ENCODE data around the gene SLAMF8.

SLAMF8 gene

DNA sequence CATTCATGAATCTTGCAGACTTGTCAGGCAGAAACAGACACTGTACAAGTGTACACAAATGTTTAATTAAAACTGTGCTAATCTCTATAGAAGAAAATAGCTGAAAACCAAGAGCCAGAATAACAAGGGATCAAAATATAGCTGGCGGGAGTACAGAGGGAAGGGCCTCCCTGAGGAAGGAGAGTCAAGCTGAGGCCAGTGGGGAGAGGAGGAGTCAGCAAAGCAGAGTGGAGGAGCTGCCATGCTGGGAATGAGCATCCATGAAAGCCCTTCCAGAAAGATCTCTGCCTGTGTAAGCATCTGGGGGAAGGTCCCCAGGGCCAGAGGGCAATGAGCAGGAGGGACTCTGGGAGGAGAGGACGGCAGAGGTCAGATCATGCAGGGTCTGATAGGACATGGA is 15.1 kb downstream of the SLAMF8 start:
- TF ChIP-seq, protein P1, sequence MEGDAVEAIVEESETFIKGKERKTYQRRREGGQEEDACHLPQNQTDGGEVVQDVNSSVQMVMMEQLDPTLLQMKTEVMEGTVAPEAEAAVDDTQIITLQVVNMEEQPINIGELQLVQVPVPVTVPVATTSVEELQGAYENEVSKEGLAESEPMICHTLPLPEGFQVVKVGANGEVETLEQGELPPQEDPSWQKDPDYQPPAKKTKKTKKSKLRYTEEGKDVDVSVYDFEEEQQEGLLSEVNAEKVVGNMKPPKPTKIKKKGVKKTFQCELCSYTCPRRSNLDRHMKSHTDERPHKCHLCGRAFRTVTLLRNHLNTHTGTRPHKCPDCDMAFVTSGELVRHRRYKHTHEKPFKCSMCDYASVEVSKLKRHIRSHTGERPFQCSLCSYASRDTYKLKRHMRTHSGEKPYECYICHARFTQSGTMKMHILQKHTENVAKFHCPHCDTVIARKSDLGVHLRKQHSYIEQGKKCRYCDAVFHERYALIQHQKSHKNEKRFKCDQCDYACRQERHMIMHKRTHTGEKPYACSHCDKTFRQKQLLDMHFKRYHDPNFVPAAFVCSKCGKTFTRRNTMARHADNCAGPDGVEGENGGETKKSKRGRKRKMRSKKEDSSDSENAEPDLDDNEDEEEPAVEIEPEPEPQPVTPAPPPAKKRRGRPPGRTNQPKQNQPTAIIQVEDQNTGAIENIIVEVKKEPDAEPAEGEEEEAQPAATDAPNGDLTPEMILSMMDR (IDR thresholded peaks at IDR 0.05; ENCODE audit: borderline replicate concordance, control extremely low read depth, extremely low read depth, insufficient read depth, missing control alignments), result no peak
- no peak for DNase-seq (ENCODE audit: low spot score)
- in situ Hi-C loops (cut with MboI; ENCODE audit: low sequenced_read_pairs, unreplicated experiment), result no loop called here

GRCh38 chr1:159843459-159843858 is 16.8 kb downstream of the SLAMF8 start:
- TF ChIP-seq, protein P1 (IDR thresholded peaks at IDR 0.05; ENCODE audit: borderline replicate concordance, control extremely low read depth, extremely low read depth, insufficient read depth, missing control alignments), result no peak
- in situ Hi-C loops (cut with MboI; ENCODE audit: low sequenced_read_pairs, unreplicated experiment), result no loop called here
- no peak for DNase-seq (ENCODE audit: low spot score)

DNA sequence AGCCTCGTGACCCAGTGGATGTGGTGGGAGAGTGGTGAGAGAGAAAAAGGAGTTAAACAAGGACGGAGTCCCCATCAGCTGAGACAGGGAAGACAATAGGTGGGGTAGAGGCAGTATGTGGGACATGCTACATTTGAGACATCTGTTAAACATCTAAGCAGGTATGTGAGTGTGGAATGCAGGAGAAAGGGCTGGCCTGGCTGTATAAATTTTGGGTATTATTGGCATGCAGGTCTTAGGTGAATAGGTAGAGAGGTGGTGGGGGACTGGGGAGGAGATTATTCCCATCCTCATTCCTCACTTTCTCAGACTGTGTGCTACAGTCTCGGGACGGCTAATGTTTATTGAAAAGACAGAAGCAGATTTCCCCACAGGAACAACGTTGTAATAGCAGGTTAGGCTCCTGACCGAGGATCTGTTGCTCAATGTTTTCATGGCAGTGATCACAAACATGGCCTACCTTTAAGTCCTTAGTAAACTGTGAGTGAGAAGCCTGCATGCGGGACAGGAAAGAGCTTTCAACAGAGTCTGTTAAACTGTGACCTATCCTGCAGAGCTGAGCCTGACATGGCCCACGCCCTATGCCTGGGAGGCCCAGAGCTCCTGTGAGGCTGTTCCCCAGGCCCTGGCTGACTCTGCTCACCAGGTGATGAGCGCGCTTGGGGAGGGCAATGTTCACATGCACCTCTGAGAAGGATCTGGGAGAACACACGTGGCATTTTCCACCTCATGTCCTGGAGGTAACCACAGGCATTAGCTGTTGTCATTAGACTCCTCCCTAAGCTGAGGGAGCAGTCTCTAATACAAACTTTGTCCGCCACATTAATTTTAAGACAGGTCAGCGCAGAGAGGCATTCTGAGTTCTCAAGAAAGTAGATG is 19.3 kb downstream of the SLAMF8 start:
- in situ Hi-C loops (cut with MboI; ENCODE audit: low sequenced_read_pairs, unreplicated experiment), result no loop called here
- DNase-seq (ENCODE audit: low spot score), result no peak
- TF ChIP-seq, protein P1 (IDR thresholded peaks at IDR 0.05; ENCODE audit: borderline replicate concordance, control extremely low read depth, extremely low read depth, insufficient read depth, missing control alignments), result no peak

GRCh38 chr1:159847231-159847630 is 20.6 kb downstream of the SLAMF8 start:
- in situ Hi-C loops (cut with MboI; ENCODE audit: low sequenced_read_pairs, unreplicated experiment), result no loop called here
- TF ChIP-seq, protein P1 (IDR thresholded peaks at IDR 0.05; ENCODE audit: borderline replicate concordance, control extremely low read depth, extremely low read depth, insufficient read depth, missing control alignments), result no peak
- no peak for DNase-seq (ENCODE audit: low spot score)

GRCh38 chr1:159848326-159848725 is 21.7 kb downstream of the SLAMF8 start:
- TF ChIP-seq, protein P1 (IDR thresholded peaks at IDR 0.05; ENCODE audit: borderline replicate concordance, control extremely low read depth, extremely low read depth, insufficient read depth, missing control alignments), result no peak
- in situ Hi-C loops (cut with MboI; ENCODE audit: low sequenced_read_pairs, unreplicated experiment), result no loop called here
- no peak for DNase-seq (ENCODE audit: low spot score)

- DNase-seq (ENCODE audit: low spot score), result no peak
- in situ Hi-C loops (cut with MboI; ENCODE audit: low sequenced_read_pairs, unreplicated experiment), result no loop called here
- TF ChIP-seq, protein P1 (IDR thresholded peaks at IDR 0.05; ENCODE audit: borderline replicate concordance, control extremely low read depth, extremely low read depth, insufficient read depth, missing control alignments), result no peak
These were observed 23.1 kb downstream of the SLAMF8 start for GRCh38 chr1:159849626-159850366.

Data from GM13976 (cell line).